Measurements from ENCODE around the gene MANBA. TPM values are rescaled to one million over a fixed set of nuclear protein-coding genes. Genes with fewer than 3 reads are reported as not detected.

The MANBA gene
- total RNA-seq, 1 donor from 2014 or later = 38.3 TPM

DNA sequence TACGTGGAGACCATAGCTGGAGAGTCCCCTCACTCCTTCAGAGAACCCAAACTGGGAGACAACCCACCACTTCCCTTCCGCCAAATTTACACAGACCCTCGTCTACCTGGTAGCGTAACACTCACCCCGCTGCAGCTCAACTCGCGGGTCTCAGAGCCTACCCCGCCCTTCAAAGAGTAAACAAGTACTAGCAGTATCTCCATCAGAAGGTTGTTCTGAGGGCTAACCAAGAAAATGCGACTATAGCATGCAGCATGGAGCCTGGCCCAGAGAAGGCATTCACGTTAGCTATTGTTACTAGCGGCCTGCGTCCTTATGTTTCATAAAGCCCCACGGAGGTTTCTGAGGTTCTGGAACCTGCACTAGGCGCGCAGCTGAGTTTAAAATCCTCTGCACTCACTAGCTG lies 531 bp upstream of the MANBA start:
- H3K27me3 Mint-ChIP-seq (ENCODE audit: low read depth, unreplicated experiment) = no peaks in the 10 kb centered on the region
- DNase-seq (ENCODE audit: low read depth) = peak; percentile 8
- Histone ChIP-seq H3K36me3 (ENCODE audit: insufficient read depth, low read length) (no peaks in the 10 kb centered on the region), H3K9ac (ENCODE audit: low read length) (peak overlapping the region; percentile 87), H3K4me1 (ENCODE audit: insufficient read depth, low read length) (peaks cover 6% of the 10 kb centered on the region), H3K4me3 (ENCODE audit: insufficient read depth, low read depth, low read length) (peak overlapping the region; percentile 92), H3K9me3 (ENCODE audit: insufficient read depth, low read depth, low read length) (no peaks in the 10 kb centered on the region), H2AFZ (ENCODE audit: low read depth, low read length) (peak overlapping the region; percentile 99), H3K79me2 (ENCODE audit: insufficient read depth, low read length) (peaks cover 18% of the 10 kb centered on the region), H4K20me1 (ENCODE audit: insufficient read depth, low read length) (peaks cover 6% of the 10 kb centered on the region), H3K27me3 (ENCODE audit: insufficient read depth, low read length) (no peaks in the 10 kb centered on the region), H3K4me2 (ENCODE audit: low read length) (peak overlapping the region; percentile 100), H3K27ac (ENCODE audit: low read depth, low read length) (peak overlapping the region; percentile 11)
- peaks cover 1% of the 10 kb centered on the region for H3K36me3 Mint-ChIP-seq (ENCODE audit: low read depth, unreplicated experiment)
- no peak overlapping the region for H3K27ac Mint-ChIP-seq (ENCODE audit: unreplicated experiment)
- H3K4me1 Mint-ChIP-seq (ENCODE audit: low read depth, unreplicated experiment) = peaks cover 6% of the 10 kb centered on the region
- no peak for TF ChIP-seq EZH2 (IDR thresholded peaks at IDR 0.05; ENCODE audit: insufficient read depth, low read length)
- TF ChIP-seq, protein P1, sequence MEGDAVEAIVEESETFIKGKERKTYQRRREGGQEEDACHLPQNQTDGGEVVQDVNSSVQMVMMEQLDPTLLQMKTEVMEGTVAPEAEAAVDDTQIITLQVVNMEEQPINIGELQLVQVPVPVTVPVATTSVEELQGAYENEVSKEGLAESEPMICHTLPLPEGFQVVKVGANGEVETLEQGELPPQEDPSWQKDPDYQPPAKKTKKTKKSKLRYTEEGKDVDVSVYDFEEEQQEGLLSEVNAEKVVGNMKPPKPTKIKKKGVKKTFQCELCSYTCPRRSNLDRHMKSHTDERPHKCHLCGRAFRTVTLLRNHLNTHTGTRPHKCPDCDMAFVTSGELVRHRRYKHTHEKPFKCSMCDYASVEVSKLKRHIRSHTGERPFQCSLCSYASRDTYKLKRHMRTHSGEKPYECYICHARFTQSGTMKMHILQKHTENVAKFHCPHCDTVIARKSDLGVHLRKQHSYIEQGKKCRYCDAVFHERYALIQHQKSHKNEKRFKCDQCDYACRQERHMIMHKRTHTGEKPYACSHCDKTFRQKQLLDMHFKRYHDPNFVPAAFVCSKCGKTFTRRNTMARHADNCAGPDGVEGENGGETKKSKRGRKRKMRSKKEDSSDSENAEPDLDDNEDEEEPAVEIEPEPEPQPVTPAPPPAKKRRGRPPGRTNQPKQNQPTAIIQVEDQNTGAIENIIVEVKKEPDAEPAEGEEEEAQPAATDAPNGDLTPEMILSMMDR (IDR thresholded peaks at IDR 0.05; ENCODE audit: insufficient read depth, low read depth, low read length) = no peak
- peak overlapping the region; percentile 99 for H3K4me3 Mint-ChIP-seq (ENCODE audit: unreplicated experiment)
- FAIRE-seq = no peak
- no peaks in the 10 kb centered on the region for H3K9me3 Mint-ChIP-seq (ENCODE audit: unreplicated experiment)

DNA sequence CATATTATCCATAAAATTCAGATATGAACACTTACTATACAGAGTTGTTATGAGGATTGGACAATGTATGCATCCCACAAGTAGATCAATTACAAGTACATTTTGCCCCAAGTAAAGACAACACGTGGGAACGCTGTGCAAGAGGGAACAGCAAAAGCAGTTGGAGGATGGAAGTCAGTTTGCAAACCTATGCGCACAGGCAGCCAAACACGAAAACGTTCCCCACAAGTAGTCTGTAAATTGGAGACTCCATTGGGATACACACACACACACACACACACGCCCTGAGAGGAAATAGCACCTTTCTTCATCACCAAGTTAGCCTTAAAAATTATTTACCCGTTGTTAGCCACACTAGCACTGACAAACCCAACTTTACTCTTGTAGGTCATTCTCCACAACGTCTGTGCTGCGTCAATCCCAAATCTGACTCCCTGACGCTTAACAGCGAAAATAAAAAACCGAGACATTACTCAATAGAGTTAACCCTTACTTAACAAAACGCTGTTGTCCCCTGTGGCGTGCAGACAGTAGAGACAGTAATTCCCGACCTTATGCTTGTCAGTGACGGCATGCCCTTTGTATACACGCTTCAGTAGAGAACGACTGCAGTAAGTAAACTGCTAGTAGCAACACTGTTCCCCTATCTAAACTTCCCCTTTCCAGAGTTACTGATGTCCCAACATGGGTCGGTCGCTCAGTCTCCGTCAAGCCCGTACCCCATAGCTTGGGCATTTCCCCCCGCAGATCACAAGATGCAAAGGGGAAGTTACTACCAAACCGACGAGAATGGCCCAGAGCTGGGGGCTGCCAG lies 730 bp downstream of the MANBA start:
- Histone ChIP-seq H3K79me2 (ENCODE audit: insufficient read depth, low read length) (peaks cover 18% of the 10 kb centered on the region), H3K9ac (ENCODE audit: low read length) (peak overlapping the region; percentile 87), H4K20me1 (ENCODE audit: insufficient read depth, low read length) (peaks cover 6% of the 10 kb centered on the region), H3K9me3 (ENCODE audit: insufficient read depth, low read depth, low read length) (no peaks in the 10 kb centered on the region), H3K4me1 (ENCODE audit: insufficient read depth, low read length) (peaks cover 6% of the 10 kb centered on the region), H3K4me2 (ENCODE audit: low read length) (peak overlapping the region; percentile 100), H2AFZ (ENCODE audit: low read depth, low read length) (peak overlapping the region; percentile 99), H3K4me3 (ENCODE audit: insufficient read depth, low read depth, low read length) (peak overlapping the region; percentile 92), H3K27ac (ENCODE audit: low read depth, low read length) (peak overlapping the region; percentile 54), H3K36me3 (ENCODE audit: insufficient read depth, low read length) (no peaks in the 10 kb centered on the region), H3K27me3 (ENCODE audit: insufficient read depth, low read length) (no peaks in the 10 kb centered on the region)
- Mint-ChIP-seq H3K4me3 (ENCODE audit: unreplicated experiment) (peak overlapping the region; percentile 99), H3K27me3 (ENCODE audit: low read depth, unreplicated experiment) (no peaks in the 10 kb centered on the region), H3K4me1 (ENCODE audit: low read depth, unreplicated experiment) (peaks cover 6% of the 10 kb centered on the region), H3K27ac (ENCODE audit: unreplicated experiment) (peak overlapping the region; percentile 88), H3K36me3 (ENCODE audit: low read depth, unreplicated experiment) (peaks cover 1% of the 10 kb centered on the region), H3K9me3 (ENCODE audit: unreplicated experiment) (no peaks in the 10 kb centered on the region)
- DNase-seq (ENCODE audit: low read depth) = peak; percentile 65
- peak; percentile 37 for FAIRE-seq
- TF ChIP-seq EZH2 (IDR thresholded peaks at IDR 0.05; ENCODE audit: insufficient read depth, low read length) = no peak
- TF ChIP-seq, protein P1 (IDR thresholded peaks at IDR 0.05; ENCODE audit: insufficient read depth, low read depth, low read length) = no peak

All from astrocyte (in vitro differentiated cells and primary cell).